OCI-LY1 (cell line): ENCODE results near the gene PPARGC1A.

ENCODE experiments used
- H2AFZ ChIP-seq: fragments of 200-600 bp; sonication (generic), shearing (Covaris generic); 2 replicates; pipeline ENCODE4 v1.6.0; 2014; ENCODE audit warnings: antibody characterized with exemption, mild to moderate bottlenecking, low read length
- H3F3A ChIP-seq: fragments of 200-600 bp; sonication (generic), shearing (Covaris generic); 2 replicates; pipeline ENCODE4 v1.6.0; 2014; ENCODE audit warnings: mild to moderate bottlenecking, antibody characterized with exemption, low read length, moderate library complexity; ENCODE audit not compliant: insufficient read depth
- H3K27ac ChIP-seq: fragments of 200-600 bp; sonication (generic); 2 replicates; pipeline ENCODE4 v1.5.1; 2014; ENCODE audit warnings: low read length, mixed run types, mild to moderate bottlenecking, low read depth; ENCODE audit not compliant: poor library complexity, severe bottlenecking
- H3K27me3 ChIP-seq: fragments of 200-600 bp; sonication (generic); 2 replicates; pipeline ENCODE4 v1.6.0; 2014; ENCODE audit warnings: antibody characterized with exemption, mild to moderate bottlenecking, low read length, moderate library complexity; ENCODE audit not compliant: insufficient read depth
- H3K36me3 ChIP-seq: fragments of 200-600 bp; sonication (generic); 2 replicates; pipeline ENCODE4 v1.6.1; 2014; ENCODE audit warnings: mild to moderate bottlenecking, antibody characterized with exemption, low read length, moderate library complexity, mixed read lengths; ENCODE audit not compliant: insufficient read depth
- H3K4me1 ChIP-seq: fragments of 200-600 bp; sonication (generic); 2 replicates; pipeline ENCODE4 v1.5.1; 2014; ENCODE audit warnings: mild to moderate bottlenecking, low read length, moderate library complexity; ENCODE audit not compliant: insufficient read depth, severe bottlenecking
- H3K4me2 ChIP-seq: fragments of 200-600 bp; sonication (generic), shearing (Covaris generic); 2 replicates; pipeline ENCODE4 v1.6.1; 2014; ENCODE audit warnings: low read length
- H3K4me3 ChIP-seq: fragments of 200-600 bp; sonication (generic); 2 replicates; pipeline ENCODE4 v1.5.1; 2014; ENCODE audit warnings: low read length, low read depth, mild to moderate bottlenecking, mixed read lengths; ENCODE audit not compliant: poor library complexity, severe bottlenecking
- H3K79me2 ChIP-seq: fragments of 200-600 bp; shearing (Covaris generic); 2 replicates; pipeline ENCODE4 v1.6.1; 2016; ENCODE audit warnings: mixed run types, low read length, mixed read lengths; ENCODE audit not compliant: insufficient read depth
- H3K9ac ChIP-seq: fragments of 200-600 bp; sonication (generic), shearing (Covaris generic); 2 replicates; pipeline ENCODE4 v1.6.1; 2014; ENCODE audit warnings: mild to moderate bottlenecking, low read length, mixed read lengths
- H3K9me2 ChIP-seq: fragments of 200-600 bp; sonication (generic), shearing (Covaris generic); 2 replicates; pipeline ENCODE4 v1.6.1; 2014; ENCODE audit warnings: low read depth, mild to moderate bottlenecking, low read length, mixed read lengths
- H3K9me3 ChIP-seq: fragments of 200-600 bp; shearing (Covaris generic); 2 replicates; pipeline ENCODE4 v1.6.1; 2014; ENCODE audit warnings: low read length, mixed read lengths
- H4K20me1 ChIP-seq: fragments of 200-600 bp; sonication (generic), shearing (Covaris generic); 2 replicates; pipeline ENCODE4 v1.6.0; 2016; ENCODE audit warnings: mild to moderate bottlenecking, low read length; ENCODE audit not compliant: insufficient read depth
- EZH2 ChIP-seq: fragments of 200-600 bp; sonication (generic), shearing (Covaris generic); IDR thresholded peaks from 2 replicates; pipeline ENCODE4 v1.8.0; 2017; ENCODE audit warnings: borderline replicate concordance, mixed run types, mild to moderate bottlenecking, antibody characterized with exemption, low read length, moderate library complexity, mixed read lengths
- TF ChIP-seq, protein P1 (sequence below): fragments of 200-600 bp; sonication (generic), shearing (Covaris generic); IDR thresholded peaks from 2 replicates; pipeline ENCODE4 v1.5.1; 2017; ENCODE audit warnings: mild to moderate bottlenecking, antibody characterized with exemption, low read length, moderate library complexity, mixed read lengths

PPARGC1A gene

GRCh38 chr4:23929248-23929647 is 39.4 kb upstream of the PPARGC1A start:
- no peak overlapping the region for H3K27ac ChIP-seq
- H3K36me3 ChIP-seq, result no peaks in the 10 kb centered on the region
- H3K27me3 ChIP-seq, result no peaks in the 10 kb centered on the region
- no peak overlapping the region for H2AFZ ChIP-seq
- H3K9me2 ChIP-seq, result no peaks in the 10 kb centered on the region
- no peaks in the 10 kb centered on the region for H3K79me2 ChIP-seq
- TF ChIP-seq, protein P1, sequence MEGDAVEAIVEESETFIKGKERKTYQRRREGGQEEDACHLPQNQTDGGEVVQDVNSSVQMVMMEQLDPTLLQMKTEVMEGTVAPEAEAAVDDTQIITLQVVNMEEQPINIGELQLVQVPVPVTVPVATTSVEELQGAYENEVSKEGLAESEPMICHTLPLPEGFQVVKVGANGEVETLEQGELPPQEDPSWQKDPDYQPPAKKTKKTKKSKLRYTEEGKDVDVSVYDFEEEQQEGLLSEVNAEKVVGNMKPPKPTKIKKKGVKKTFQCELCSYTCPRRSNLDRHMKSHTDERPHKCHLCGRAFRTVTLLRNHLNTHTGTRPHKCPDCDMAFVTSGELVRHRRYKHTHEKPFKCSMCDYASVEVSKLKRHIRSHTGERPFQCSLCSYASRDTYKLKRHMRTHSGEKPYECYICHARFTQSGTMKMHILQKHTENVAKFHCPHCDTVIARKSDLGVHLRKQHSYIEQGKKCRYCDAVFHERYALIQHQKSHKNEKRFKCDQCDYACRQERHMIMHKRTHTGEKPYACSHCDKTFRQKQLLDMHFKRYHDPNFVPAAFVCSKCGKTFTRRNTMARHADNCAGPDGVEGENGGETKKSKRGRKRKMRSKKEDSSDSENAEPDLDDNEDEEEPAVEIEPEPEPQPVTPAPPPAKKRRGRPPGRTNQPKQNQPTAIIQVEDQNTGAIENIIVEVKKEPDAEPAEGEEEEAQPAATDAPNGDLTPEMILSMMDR, result no peak
- TF ChIP-seq EZH2, result no peak
- H3F3A ChIP-seq, result no peaks in the 10 kb centered on the region
- H3K9ac ChIP-seq, result no peak overlapping the region
- H3K9me3 ChIP-seq, result no peaks in the 10 kb centered on the region
- no peaks in the 10 kb centered on the region for H4K20me1 ChIP-seq
- no peaks in the 10 kb centered on the region for H3K4me1 ChIP-seq
- no peak overlapping the region for H3K4me3 ChIP-seq
- no peak overlapping the region for H3K4me2 ChIP-seq

- Histone ChIP-seq H4K20me1 (no peaks in the 10 kb centered on the region), H3K4me1 (no peaks in the 10 kb centered on the region), H2AFZ (no peak overlapping the region), H3K27me3 (no peaks in the 10 kb centered on the region), H3K36me3 (no peaks in the 10 kb centered on the region), H3K4me3 (no peak overlapping the region), H3K79me2 (no peaks in the 10 kb centered on the region), H3K9me3 (no peaks in the 10 kb centered on the region), H3F3A (no peaks in the 10 kb centered on the region), H3K9ac (no peak overlapping the region), H3K4me2 (no peak overlapping the region), H3K9me2 (no peaks in the 10 kb centered on the region), H3K27ac (no peak overlapping the region)
- no peak for TF ChIP-seq EZH2
- TF ChIP-seq, protein P1, result no peak
Measured at GRCh38 chr4:23924556-23924955, 34.7 kb upstream of the PPARGC1A start.

DNA sequence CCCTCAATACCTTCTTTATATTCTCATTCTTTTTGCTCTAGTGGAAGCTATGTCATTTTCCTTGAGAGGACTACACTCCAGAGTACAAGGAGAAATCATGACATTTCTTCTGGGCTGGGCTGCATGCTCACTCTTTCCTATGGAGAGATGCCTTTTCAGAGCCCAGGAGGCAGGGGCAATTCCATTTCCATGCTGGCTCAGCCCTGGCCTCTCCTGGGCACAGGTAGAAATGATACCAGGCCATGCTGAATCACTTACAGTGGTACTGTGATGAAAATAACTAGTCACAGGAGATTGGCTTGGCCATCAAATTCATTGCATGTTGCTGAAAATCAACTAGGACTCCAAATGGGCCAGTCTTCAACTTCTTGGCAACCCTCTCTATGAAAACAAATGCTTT is 34.0 kb upstream of the PPARGC1A start:
- Histone ChIP-seq H3K27ac (no peak overlapping the region), H2AFZ (no peak overlapping the region), H3F3A (no peaks in the 10 kb centered on the region), H4K20me1 (no peaks in the 10 kb centered on the region), H3K9me2 (no peaks in the 10 kb centered on the region), H3K36me3 (no peaks in the 10 kb centered on the region), H3K79me2 (no peaks in the 10 kb centered on the region), H3K4me1 (no peaks in the 10 kb centered on the region), H3K9me3 (no peaks in the 10 kb centered on the region), H3K4me2 (no peak overlapping the region), H3K27me3 (no peaks in the 10 kb centered on the region), H3K9ac (no peak overlapping the region), H3K4me3 (no peak overlapping the region)
- no peak for TF ChIP-seq EZH2
- TF ChIP-seq, protein P1, result no peak
